Choroid plexus epithelial cell (primary cell): ENCODE data around the gene EGF.

Experiments
- DNase-seq: peaks from one replicate; pipeline ENCODE4 v3.0.0-alpha.2; 2010; ENCODE audit warnings: low read depth
- H3K4me3 ChIP-seq: 2 replicates; pipeline ENCODE4 v1.5.1; 2011; ENCODE audit warnings: low read depth, mild to moderate bottlenecking, control low read depth, low read length, moderate library complexity
- TF ChIP-seq, protein P1 (sequence below): conservative IDR thresholded peaks from 2 replicates; pipeline ENCODE4 v1.5.1; 2011; ENCODE audit warnings: low read depth, mild to moderate bottlenecking, control low read depth, inconsistent platforms, low read length, moderate library complexity

The EGF gene

DNA sequence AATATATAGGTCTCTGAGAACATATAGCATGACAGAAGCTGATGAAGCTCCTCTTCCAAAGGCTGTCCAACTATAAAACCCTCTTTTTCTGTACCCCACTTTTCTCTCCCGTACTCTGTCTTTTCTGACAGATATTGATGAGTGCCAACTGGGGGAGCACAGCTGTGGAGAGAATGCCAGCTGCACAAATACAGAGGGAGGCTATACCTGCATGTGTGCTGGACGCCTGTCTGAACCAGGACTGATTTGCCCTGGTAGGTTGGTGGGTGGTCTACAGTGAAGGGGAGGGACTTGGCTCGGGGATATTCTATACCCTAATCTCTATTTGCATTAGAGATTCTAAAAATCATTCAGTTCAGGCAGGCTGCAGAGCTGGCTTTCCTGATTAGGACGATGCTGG is 80.4 kb downstream of the EGF start:
- no peak for DNase-seq
- TF ChIP-seq, protein P1, sequence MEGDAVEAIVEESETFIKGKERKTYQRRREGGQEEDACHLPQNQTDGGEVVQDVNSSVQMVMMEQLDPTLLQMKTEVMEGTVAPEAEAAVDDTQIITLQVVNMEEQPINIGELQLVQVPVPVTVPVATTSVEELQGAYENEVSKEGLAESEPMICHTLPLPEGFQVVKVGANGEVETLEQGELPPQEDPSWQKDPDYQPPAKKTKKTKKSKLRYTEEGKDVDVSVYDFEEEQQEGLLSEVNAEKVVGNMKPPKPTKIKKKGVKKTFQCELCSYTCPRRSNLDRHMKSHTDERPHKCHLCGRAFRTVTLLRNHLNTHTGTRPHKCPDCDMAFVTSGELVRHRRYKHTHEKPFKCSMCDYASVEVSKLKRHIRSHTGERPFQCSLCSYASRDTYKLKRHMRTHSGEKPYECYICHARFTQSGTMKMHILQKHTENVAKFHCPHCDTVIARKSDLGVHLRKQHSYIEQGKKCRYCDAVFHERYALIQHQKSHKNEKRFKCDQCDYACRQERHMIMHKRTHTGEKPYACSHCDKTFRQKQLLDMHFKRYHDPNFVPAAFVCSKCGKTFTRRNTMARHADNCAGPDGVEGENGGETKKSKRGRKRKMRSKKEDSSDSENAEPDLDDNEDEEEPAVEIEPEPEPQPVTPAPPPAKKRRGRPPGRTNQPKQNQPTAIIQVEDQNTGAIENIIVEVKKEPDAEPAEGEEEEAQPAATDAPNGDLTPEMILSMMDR, result no peak
- no peak overlapping the region for H3K4me3 ChIP-seq

DNA sequence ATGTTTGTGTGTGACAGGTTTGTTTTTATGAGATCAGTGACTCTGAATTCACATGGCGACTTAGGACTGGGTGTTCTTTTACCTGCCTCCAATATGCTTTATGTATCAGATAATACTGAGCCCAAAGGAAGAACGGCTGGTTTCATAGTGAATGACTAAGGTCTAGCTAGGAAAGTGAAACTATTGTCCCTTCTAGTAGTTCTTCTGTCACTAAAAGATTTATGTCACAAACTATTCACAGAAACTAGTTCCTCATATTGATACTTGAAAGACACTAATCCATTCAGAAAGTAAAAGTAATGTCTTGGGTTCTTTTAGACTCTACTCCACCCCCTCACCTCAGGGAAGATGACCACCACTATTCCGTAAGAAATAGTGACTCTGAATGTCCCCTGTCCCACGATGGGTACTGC is 81.7 kb downstream of the EGF start:
- DNase-seq, result no peak
- H3K4me3 ChIP-seq, result no peak overlapping the region
- TF ChIP-seq, protein P1, result no peak

DNA sequence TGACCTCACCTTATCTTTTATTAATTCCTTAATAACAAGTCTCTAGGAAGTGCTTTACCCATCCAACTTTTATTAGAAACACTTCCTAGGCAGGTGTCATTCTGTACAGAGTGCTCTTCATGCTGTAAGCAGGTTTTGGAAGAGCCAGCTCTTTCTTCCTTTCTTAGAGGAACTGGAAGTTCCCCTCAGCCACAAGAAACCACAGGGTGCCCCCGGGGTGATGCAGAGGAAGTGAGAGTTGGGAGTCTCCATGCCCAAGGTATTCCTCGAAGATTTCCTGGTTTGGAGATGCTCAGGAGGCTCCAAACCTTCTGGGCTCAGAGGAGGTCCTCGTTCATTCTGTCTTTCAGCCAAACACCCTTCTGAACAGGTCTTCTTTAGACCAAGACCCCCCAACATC is 83.8 kb downstream of the EGF start:
- TF ChIP-seq, protein P1, result no peak
- no peak overlapping the region for H3K4me3 ChIP-seq
- no peak for DNase-seq

DNA sequence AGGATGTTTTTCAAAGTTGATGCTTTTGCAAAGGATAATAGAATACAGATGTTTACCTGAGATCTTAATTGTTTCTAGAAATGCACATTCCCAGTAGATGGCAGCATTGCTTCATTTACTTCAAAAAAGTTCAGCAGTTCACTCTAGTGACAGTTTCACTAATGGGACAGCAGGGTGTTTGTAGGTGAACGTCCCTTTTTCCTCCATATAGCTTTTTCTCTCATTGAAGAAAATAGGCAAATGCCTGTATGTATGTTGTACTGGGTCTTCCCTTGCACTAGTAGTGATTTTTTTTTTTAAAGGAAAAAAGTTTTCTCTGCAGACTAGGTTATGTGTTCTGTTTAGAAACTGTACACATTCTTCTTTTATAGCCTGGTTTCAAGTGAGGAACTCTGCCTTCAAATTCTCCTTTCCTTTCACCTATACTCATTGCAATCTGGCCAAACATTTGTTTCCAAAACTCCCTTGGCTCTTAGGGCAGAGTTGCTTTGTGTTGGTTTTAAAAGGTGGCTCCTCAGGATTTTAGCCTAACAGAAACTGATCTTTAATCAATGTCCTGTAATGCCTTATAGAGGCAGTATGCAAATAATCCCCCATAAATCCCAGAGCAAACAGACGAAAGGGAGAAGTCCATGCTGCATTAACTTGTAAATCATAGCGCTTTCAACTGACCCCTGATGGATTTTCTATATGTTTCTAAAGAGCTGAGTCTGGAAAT is 86.3 kb downstream of the EGF start:
- DNase-seq, result peak; percentile 71
- TF ChIP-seq, protein P1, result peak; percentile 65
- H3K4me3 ChIP-seq, result no peak overlapping the region

DNA sequence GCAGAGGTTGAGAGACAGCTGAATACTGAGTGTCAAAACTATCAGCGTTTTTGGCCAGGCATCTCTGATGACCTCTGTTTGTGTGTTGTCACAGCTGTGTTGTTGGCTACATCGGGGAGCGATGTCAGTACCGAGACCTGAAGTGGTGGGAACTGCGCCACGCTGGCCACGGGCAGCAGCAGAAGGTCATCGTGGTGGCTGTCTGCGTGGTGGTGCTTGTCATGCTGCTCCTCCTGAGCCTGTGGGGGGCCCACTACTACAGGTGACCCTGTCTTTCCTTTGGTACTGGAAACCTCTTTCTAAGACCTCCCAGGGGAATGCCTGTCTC is 86.9 kb downstream of the EGF start:
- TF ChIP-seq, protein P1, result no peak
- H3K4me3 ChIP-seq, result no peak overlapping the region
- no peak for DNase-seq

DNA sequence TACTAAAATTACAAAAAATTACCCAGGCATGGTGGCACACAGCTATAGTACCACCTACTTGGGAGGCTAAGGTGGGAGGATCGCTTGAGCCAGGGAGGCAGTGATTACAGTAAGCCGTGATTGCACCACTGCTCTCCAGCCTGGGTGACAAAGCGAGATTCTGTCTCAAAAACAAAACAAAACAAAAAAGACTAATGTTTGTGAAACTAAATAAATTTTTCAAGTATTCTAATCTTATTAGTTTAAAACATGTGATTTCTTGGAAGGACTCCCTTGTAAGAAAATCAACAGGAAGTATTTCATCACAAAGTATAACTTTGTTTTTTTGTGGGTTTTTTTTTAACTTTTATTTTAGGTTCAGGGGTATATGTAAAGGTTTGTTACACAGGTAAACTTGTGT is 89.6 kb downstream of the EGF start:
- peak; percentile 10 for DNase-seq

More for the DNA sequence above, 89.6 kb downstream of the EGF start:
- TF ChIP-seq, protein P1, result no peak
- H3K4me3 ChIP-seq, result no peak overlapping the region
